A549 (cell line): ENCODE data around the gene ACSM6. TPM values are rescaled to one million over a fixed set of nuclear protein-coding genes. Genes with fewer than 3 reads are reported as not detected.

Source experiments
- ATAC-seq, 2 experiments: fragments of 200-7000 bp in 1 of 2; fragments of >200 bp in 1 of 2; cut with Nextera tagmentation in 1 of 2; cut with Tn5 transposase in 1 of 2; 3 replicates each; pipeline versions ENCODE4 v1.8.0 to v1.9.1; 2018 to 2020; ENCODE audit warnings: mild to moderate bottlenecking in 1 of 2, moderate library complexity in 1 of 2
- CTCF ChIA-PET: fragments of 300-600 bp; sonication (Branson Sonifier 250); formaldehyde crosslinking; extraction: SDS; loops from one replicate; lab custom pipeline; 2021; ENCODE audit warnings: antibody characterized with exemption, inconsistent platforms; lab: Yijun Ruan, JAX
- POLR2A ChIA-PET: fragments of 350-600 bp; formaldehyde crosslinking; extraction: SDS; loops from one replicate; lab custom pipeline; 2021; ENCODE audit warnings: antibody characterized with exemption, inconsistent platforms; lab: Yijun Ruan, JAX
- DNase-seq, 2 experiments: peaks; one replicate each; pipeline versions ENCODE4 v3.0.0 to v3.0.0-alpha.2; 2011 to 2016; ENCODE audit warnings: low read depth in 1 of 2, low spot score in 1 of 2
- FAIRE-seq: peaks from 2 replicates; lab custom pipeline; 2011; peaks lifted over from hg19 to GRCh38; lab: Jason Lieb, UNC
- H3K27ac ChIP-seq, 2 experiments: fragments of >200 bp; sonication (Bioruptor Twin); formaldehyde crosslinking; 3 replicates each; pipeline ENCODE4 v1.5.1; 2016 to 2017
- H3K4me1 ChIP-seq: fragments of >200 bp; sonication (Bioruptor Twin); formaldehyde crosslinking; 3 replicates; pipeline ENCODE4 v1.6.1; 2016
- H3K4me2 ChIP-seq: fragments of >200 bp; sonication (Bioruptor Twin); formaldehyde crosslinking; 3 replicates; pipeline ENCODE4 v1.6.1; 2016
- H3K4me3 ChIP-seq: fragments of >200 bp; sonication (Bioruptor Twin); formaldehyde crosslinking; 3 replicates; pipeline ENCODE4 v1.5.1; 2016
- H3K9me3 ChIP-seq: fragments of >200 bp; sonication (Bioruptor Twin); formaldehyde crosslinking; 3 replicates; pipeline ENCODE4 v1.6.1; 2016
- CBX2 ChIP-seq: fragments of 200-600 bp; sonication (generic); IDR thresholded peaks from 2 replicates; pipeline ENCODE4 v1.6.1; 2016; ENCODE audit warnings: low read depth, mild to moderate bottlenecking, borderline replicate concordance
- CEBPB ChIP-seq, 2 experiments: fragments of >200 bp in 1 of 2; sonication (Bioruptor Twin) in 1 of 2; formaldehyde crosslinking in 1 of 2; IDR thresholded peaks; 2 replicates each; pipeline ENCODE4 v1.6.1; 2012 to 2016
- EHF ChIP-seq: fragments of 250-450 bp; sonication (Bioruptor Pico); IDR thresholded peaks from 2 replicates; pipeline ENCODE4 v1.5.0; 2020; ENCODE audit warnings: mild to moderate bottlenecking
- ELK1 ChIP-seq: fragments of 150-350 bp; IDR thresholded peaks from 2 replicates; pipeline ENCODE4 v1.6.1; 2014; ENCODE audit warnings: low read depth, mild to moderate bottlenecking, low read length
- EP300 ChIP-seq, 2 experiments: fragments of >200 bp; sonication (Bioruptor Twin); formaldehyde crosslinking; IDR thresholded peaks; 2 replicates in 1 of 2; 3 replicates in 1 of 2; pipeline ENCODE4 v1.6.1; 2016 to 2017
- ESRRA ChIP-seq: fragments of 150-350 bp; IDR thresholded peaks from 2 replicates; pipeline ENCODE4 v1.6.1; 2014; ENCODE audit warnings: mild to moderate bottlenecking, low read length, borderline replicate concordance
- FOSB ChIP-seq: fragments of 250-450 bp; sonication (Bioruptor Pico); IDR thresholded peaks from 2 replicates; pipeline ENCODE4 v1.5.0; 2020; ENCODE audit warnings: mild to moderate bottlenecking, moderate library complexity
- FOSL2 ChIP-seq, 2 experiments: fragments of 450-650 bp in 1 of 2; fragments of >200 bp in 1 of 2; sonication (Bioruptor Twin) in 1 of 2; formaldehyde crosslinking; IDR thresholded peaks; 2 replicates each; pipeline versions ENCODE4 v1.5.0 to v1.6.1; 2016 to 2020; ENCODE audit warnings: mild to moderate bottlenecking in 1 of 2, moderate library complexity in 1 of 2
- FOXS1 ChIP-seq: fragments of 250-450 bp; sonication (Bioruptor Pico); IDR thresholded peaks from 2 replicates; pipeline ENCODE4 v1.5.0; 2020; ENCODE audit warnings: mild to moderate bottlenecking, moderate library complexity
- GATA3 ChIP-seq: IDR thresholded peaks from 2 replicates; pipeline ENCODE4 v1.6.1; 2012; ENCODE audit warnings: borderline replicate concordance
- JUN ChIP-seq, 2 experiments: fragments of >200 bp; sonication (Bioruptor Twin); formaldehyde crosslinking; IDR thresholded peaks; 2 replicates in 1 of 2; 3 replicates in 1 of 2; pipeline ENCODE4 v1.6.1; 2016 to 2017
- KDM1A ChIP-seq: fragments of 200-600 bp; sonication (generic); IDR thresholded peaks from 2 replicates; pipeline ENCODE4 v1.6.1; 2016; ENCODE audit warnings: low read depth, mild to moderate bottlenecking
- MAFK ChIP-seq: fragments of 450-650 bp; IDR thresholded peaks from 2 replicates; pipeline ENCODE4 v1.6.1; 2014; ENCODE audit not compliant: partially characterized antibody
- MAX ChIP-seq: IDR thresholded peaks from 2 replicates; pipeline ENCODE4 v1.6.1; 2012
- MYC ChIP-seq: IDR thresholded peaks from 2 replicates; pipeline ENCODE4 v1.6.1; 2012; ENCODE audit warnings: mild to moderate bottlenecking, inconsistent platforms, low read length, improper control_type of control experiment, borderline replicate concordance
- NR3C1 ChIP-seq: fragments of >200 bp; sonication (Bioruptor Twin); formaldehyde crosslinking; IDR thresholded peaks from 3 replicates; pipeline ENCODE4 v1.6.1; 2017
- PHF8 ChIP-seq: fragments of 200-600 bp; sonication (generic); IDR thresholded peaks from 2 replicates; pipeline ENCODE4 v1.6.1; 2016; ENCODE audit warnings: low read depth, mild to moderate bottlenecking, antibody characterized with exemption, moderate library complexity, borderline replicate concordance
- POLR2A ChIP-seq: IDR thresholded peaks from 2 replicates; pipeline ENCODE4 v1.6.1; 2012; ENCODE audit warnings: mild to moderate bottlenecking, low read length
- POLR2AphosphoS2 ChIP-seq: conservative IDR thresholded peaks from 2 replicates; pipeline ENCODE4 v1.6.1; 2012; ENCODE audit warnings: low read length, improper control_type of control experiment, inconsistent platforms
- RARB ChIP-seq: fragments of 250-450 bp; sonication (Bioruptor Pico); IDR thresholded peaks from 2 replicates; pipeline ENCODE4 v1.8.0; 2021; ENCODE audit warnings: mild to moderate bottlenecking, moderate library complexity
- RCOR1 ChIP-seq: fragments of 150-350 bp; IDR thresholded peaks from 2 replicates; pipeline ENCODE4 v1.6.1; 2014; ENCODE audit warnings: antibody characterized with exemption, low read length, low read depth
- RFX5 ChIP-seq: fragments of 450-650 bp; IDR thresholded peaks from 2 replicates; pipeline ENCODE4 v1.7.1; 2014; ENCODE audit warnings: antibody characterized with exemption, mild to moderate bottlenecking, moderate library complexity
- SREBF2 ChIP-seq: fragments of 450-650 bp; IDR thresholded peaks from 2 replicates; pipeline ENCODE4 v1.6.1; 2014; ENCODE audit warnings: mild to moderate bottlenecking, moderate library complexity
- TP53 ChIP-seq: fragments of 250-450 bp; sonication (Bioruptor Pico); IDR thresholded peaks from 2 replicates; pipeline ENCODE4 v1.5.0; 2021; ENCODE audit warnings: mild to moderate bottlenecking, moderate library complexity
- ZNF302 ChIP-seq: fragments of 250-450 bp; sonication (Bioruptor Pico); IDR thresholded peaks from 2 replicates; pipeline ENCODE4 v1.9.0; 2021; ENCODE audit warnings: inconsistent platforms, mild to moderate bottlenecking, moderate library complexity
- WGBS: methylation state at CpG from one replicate; pipeline ENCODE4 v1.1.6; 2017; ENCODE audit errors: missing lambda C conversion rate; 5-methylcytosine and 5-hydroxymethylcytosine counted together
- polyA plus RNA-seq, 4 experiments: library from polyadenylated mRNA; depleted of rRNA in 3 of 4; stranded (reverse); fragments of >200 nt; fragmentation: RNase III in 1 of 4; extraction: RNeasy Plus Mini Kit Qiagen cat#74134 plus additional on column Dnase treatment in 1 of 4; gene quantifications; 2 replicates in 3 of 4; 3 replicates in 1 of 4; pipeline ENCODE4 v1.2.3, GENCODE V29; 2011 to 2017
- TF ChIP-seq, protein P1 (sequence below): IDR thresholded peaks from 2 replicates; pipeline ENCODE4 v1.6.1; 2012
- TF ChIP-seq, protein P2 (sequence below): fragments of 450-650 bp; IDR thresholded peaks from 2 replicates; pipeline ENCODE4 v1.6.1; 2014; ENCODE audit warnings: antibody characterized with exemption
- TF ChIP-seq, protein P3 (sequence below): fragments of 250-450 bp; sonication (Bioruptor Pico); IDR thresholded peaks from 2 replicates; pipeline ENCODE4 v1.5.0; 2021; ENCODE audit warnings: mild to moderate bottlenecking, moderate library complexity, borderline replicate concordance

The ACSM6 gene
- polyA plus RNA-seq, 2 of the 4 experiments (the other 2 are of a cell fraction), result not detected

- peak overlapping the region; percentile 76 to 82 for H3K27ac ChIP-seq
- H3K4me3 ChIP-seq, result no peak overlapping the region
- TF ChIP-seq FOSL2 (IDR thresholded peaks at IDR 0.05) (no peak), FOSL2 (CRISPR knock-in tag; IDR thresholded peaks at IDR 0.05) (peak; percentile 60), FOXS1 (peak; percentile 37; the same call in 1 of the 2 replicates), POLR2AphosphoS2 (no peak), MAFK (peak; percentile 64), POLR2A (no peak), PHF8 (no peak), TP53 (CRISPR knock-in tag) (no peak), EHF (CRISPR knock-in tag) (no peak), MYC (no peak), RFX5 (no peak), RARB (CRISPR knock-in tag) (no peak), KDM1A (no peak), NR3C1 (no peak), MAX (no peak), ZNF302 (CRISPR knock-in tag) (no peak), JUN (IDR thresholded peaks at IDR 0.05) (no peak), FOSB (CRISPR knock-in tag) (no peak), CBX2 (no peak), CEBPB (IDR thresholded peaks at IDR 0.05) (peak in 1 of 2 experiments; percentile 9; a peak in 1 of 4 replicates), ELK1 (no peak), RCOR1 (no peak), ESRRA (no peak), SREBF2 (no peak), EP300 (IDR thresholded peaks at IDR 0.05) (no peak), GATA3 (peak; percentile 34; the same call in 1 of the 2 replicates)
- TF ChIP-seq, protein P1, sequence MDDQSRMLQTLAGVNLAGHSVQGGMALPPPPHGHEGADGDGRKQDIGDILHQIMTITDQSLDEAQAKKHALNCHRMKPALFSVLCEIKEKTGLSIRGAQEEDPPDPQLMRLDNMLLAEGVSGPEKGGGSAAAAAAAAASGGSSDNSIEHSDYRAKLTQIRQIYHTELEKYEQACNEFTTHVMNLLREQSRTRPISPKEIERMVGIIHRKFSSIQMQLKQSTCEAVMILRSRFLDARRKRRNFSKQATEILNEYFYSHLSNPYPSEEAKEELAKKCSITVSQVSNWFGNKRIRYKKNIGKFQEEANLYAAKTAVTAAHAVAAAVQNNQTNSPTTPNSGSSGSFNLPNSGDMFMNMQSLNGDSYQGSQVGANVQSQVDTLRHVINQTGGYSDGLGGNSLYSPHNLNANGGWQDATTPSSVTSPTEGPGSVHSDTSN, result no peak
- TF ChIP-seq, protein P2, sequence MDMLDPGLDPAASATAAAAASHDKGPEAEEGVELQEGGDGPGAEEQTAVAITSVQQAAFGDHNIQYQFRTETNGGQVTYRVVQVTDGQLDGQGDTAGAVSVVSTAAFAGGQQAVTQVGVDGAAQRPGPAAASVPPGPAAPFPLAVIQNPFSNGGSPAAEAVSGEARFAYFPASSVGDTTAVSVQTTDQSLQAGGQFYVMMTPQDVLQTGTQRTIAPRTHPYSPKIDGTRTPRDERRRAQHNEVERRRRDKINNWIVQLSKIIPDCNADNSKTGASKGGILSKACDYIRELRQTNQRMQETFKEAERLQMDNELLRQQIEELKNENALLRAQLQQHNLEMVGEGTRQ, result no peak
- TF ChIP-seq, protein P3, sequence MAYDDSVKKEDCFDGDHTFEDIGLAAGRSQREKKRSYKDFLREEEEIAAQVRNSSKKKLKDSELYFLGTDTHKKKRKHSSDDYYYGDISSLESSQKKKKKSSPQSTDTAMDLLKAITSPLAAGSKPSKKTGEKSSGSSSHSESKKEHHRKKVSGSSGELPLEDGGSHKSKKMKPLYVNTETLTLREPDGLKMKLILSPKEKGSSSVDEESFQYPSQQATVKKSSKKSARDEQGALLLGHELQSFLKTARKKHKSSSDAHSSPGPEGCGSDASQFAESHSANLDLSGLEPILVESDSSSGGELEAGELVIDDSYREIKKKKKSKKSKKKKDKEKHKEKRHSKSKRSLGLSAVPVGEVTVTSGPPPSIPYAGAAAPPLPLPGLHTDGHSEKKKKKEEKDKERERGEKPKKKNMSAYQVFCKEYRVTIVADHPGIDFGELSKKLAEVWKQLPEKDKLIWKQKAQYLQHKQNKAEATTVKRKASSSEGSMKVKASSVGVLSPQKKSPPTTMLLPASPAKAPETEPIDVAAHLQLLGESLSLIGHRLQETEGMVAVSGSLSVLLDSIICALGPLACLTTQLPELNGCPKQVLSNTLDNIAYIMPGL, result no peak
- 28% methylated on average over 1 of the region's 1 CpG for WGBS
- FAIRE-seq (peak; percentile 32), ATAC-seq (peak; percentile 88 to 89), DNase-seq (peak; percentile 89 to 93)
- peak overlapping the region; percentile 55 for H3K4me2 ChIP-seq
- POLR2A ChIA-PET, result interaction anchor here (0.9 kb wide), 1 partner anchor 12 kb away, joined by 4 read pairs; no protein-coding TSS in a partner anchor
- H3K9me3 ChIP-seq, result no peaks in the 10 kb centered on the region
- peaks cover 67% of the 10 kb centered on the region for H3K4me1 ChIP-seq
- CTCF ChIA-PET, result interaction anchor here (1.1 to 2.9 kb wide), 4 partner anchors 21 to 93 kb away, joined by 3 to 15 read pairs (median 12); no protein-coding TSS in a partner anchor
These were observed 72.6 kb downstream of the ACSM6 start for GRCh38 chr10:95266674-95267095.
